Measurements from ENCODE around the gene KLHDC7A.
"Not testable (repeated sequence)": the region's sequence is repeated elsewhere in the genome, so short reads cannot be mapped to it uniquely, and the experiment has no call there.

KLHDC7A gene

GRCh38 chr1:18480315-18481189 lies at the start of gene KLHDC7A:
KLHDC7A (plus strand) TSS chr1:18480930; CDS start chr1:18480982, 52 bp downstream.
- H3K4me3 ChIP-seq (ENCODE audit: low read length): no peak within 1 kb of the TSS
- TF ChIP-seq ZNF274 (IDR thresholded peaks at IDR 0.05; ENCODE audit: low read depth, low read length): no peak

- no peak for TF ChIP-seq ZNF274 (IDR thresholded peaks at IDR 0.05; ENCODE audit: low read depth, low read length)
- H3K4me3 ChIP-seq (ENCODE audit: low read length): no peak overlapping the region
Measured at GRCh38 chr1:18434041-18434440, 46.7 kb upstream of the KLHDC7A start.

- no peak overlapping the region for H3K4me3 ChIP-seq (ENCODE audit: low read length)
- TF ChIP-seq ZNF274 (IDR thresholded peaks at IDR 0.05; ENCODE audit: low read depth, low read length): no peak
Measured at GRCh38 chr1:18440385-18441226, 40.1 kb upstream of the KLHDC7A start.

GRCh38 chr1:18443587-18444520 lies 36.9 kb upstream of the KLHDC7A start:
- H3K4me3 ChIP-seq (ENCODE audit: low read length): no peak overlapping the region
- TF ChIP-seq ZNF274 (IDR thresholded peaks at IDR 0.05; ENCODE audit: low read depth, low read length): no peak

- no peak for TF ChIP-seq ZNF274 (IDR thresholded peaks at IDR 0.05; ENCODE audit: low read depth, low read length)
Measured at GRCh38 chr1:18444563-18444962, 36.2 kb upstream of the KLHDC7A start.

GRCh38 chr1:18446751-18447150 lies 34.0 kb upstream of the KLHDC7A start:
- no peak overlapping the region for H3K4me3 ChIP-seq (ENCODE audit: low read length)
- no peak for TF ChIP-seq ZNF274 (IDR thresholded peaks at IDR 0.05; ENCODE audit: low read depth, low read length)

More at GRCh38 chr1:18444563-18444962, 36.2 kb upstream of the KLHDC7A start:
- no peak overlapping the region for H3K4me3 ChIP-seq (ENCODE audit: low read length)

- TF ChIP-seq ZNF274 (IDR thresholded peaks at IDR 0.05; ENCODE audit: low read depth, low read length): no peak
- no peak overlapping the region for H3K4me3 ChIP-seq (ENCODE audit: low read length)
Measured at GRCh38 chr1:18447509-18448220, 33.1 kb upstream of the KLHDC7A start.

GRCh38 chr1:18448889-18449288 lies 31.8 kb upstream of the KLHDC7A start:
- no peak for TF ChIP-seq ZNF274 (IDR thresholded peaks at IDR 0.05; ENCODE audit: low read depth, low read length)
- no peak overlapping the region for H3K4me3 ChIP-seq (ENCODE audit: low read length)

- H3K4me3 ChIP-seq (ENCODE audit: low read length): no peak overlapping the region
- TF ChIP-seq ZNF274 (IDR thresholded peaks at IDR 0.05; ENCODE audit: low read depth, low read length): no peak
Measured at GRCh38 chr1:18452550-18452949, 28.2 kb upstream of the KLHDC7A start.

- no peak overlapping the region for H3K4me3 ChIP-seq (ENCODE audit: low read length)
- no peak for TF ChIP-seq ZNF274 (IDR thresholded peaks at IDR 0.05; ENCODE audit: low read depth, low read length)
Measured at GRCh38 chr1:18458133-18459092, 22.3 kb upstream of the KLHDC7A start.

- TF ChIP-seq ZNF274 (IDR thresholded peaks at IDR 0.05; ENCODE audit: low read depth, low read length): no peak
- no peak overlapping the region for H3K4me3 ChIP-seq (ENCODE audit: low read length)
Measured at GRCh38 chr1:18461656-18462055, 19.1 kb upstream of the KLHDC7A start.

GRCh38 chr1:18462517-18462916 lies 18.2 kb upstream of the KLHDC7A start:
- H3K4me3 ChIP-seq (ENCODE audit: low read length): not testable (repeated sequence)
